KMS-11 (cell line): ENCODE measurements around the gene CHMP4A.

ENCODE experiments used
- H2AFZ ChIP-seq: fragments of 200-600 bp; sonication (generic); 2 replicates; pipeline ENCODE4 v1.6.1; 2016; ENCODE audit warnings: antibody characterized with exemption, mixed run types, low read depth
- H3K27ac ChIP-seq: fragments of 200-600 bp; sonication (generic); 2 replicates; pipeline ENCODE4 v1.6.1; 2016; ENCODE audit warnings: mild to moderate bottlenecking, mixed run types
- H3K27me3 ChIP-seq: fragments of 200-600 bp; sonication (generic); 2 replicates; pipeline ENCODE4 v1.6.1; 2017; ENCODE audit warnings: mild to moderate bottlenecking, low read depth, mixed run types, moderate library complexity; ENCODE audit not compliant: insufficient read depth
- H3K36me3 ChIP-seq: fragments of 200-600 bp; sonication (generic); 2 replicates; pipeline ENCODE4 v1.6.1; 2017; ENCODE audit warnings: mild to moderate bottlenecking, mixed run types; ENCODE audit not compliant: insufficient read depth
- H3K4me1 ChIP-seq: fragments of 200-600 bp; sonication (generic); 2 replicates; pipeline ENCODE4 v1.6.1; 2016; ENCODE audit warnings: mild to moderate bottlenecking, low read depth, mixed run types; ENCODE audit not compliant: poor library complexity, severe bottlenecking
- H3K4me2 ChIP-seq: fragments of 200-600 bp; sonication (generic); 2 replicates; pipeline ENCODE4 v1.7.0; 2016; ENCODE audit warnings: mild to moderate bottlenecking, mixed run types
- H3K4me3 ChIP-seq: fragments of 200-600 bp; sonication (generic); IDR thresholded peaks from 2 replicates; pipeline ENCODE4 v1.6.1; 2017; ENCODE audit warnings: low read depth, low read length, mixed read lengths; ENCODE audit not compliant: insufficient read depth
- H3K79me2 ChIP-seq: fragments of 200-600 bp; sonication (generic); 2 replicates; pipeline ENCODE4 v1.6.1; 2016; ENCODE audit warnings: low read depth, mixed run types; ENCODE audit not compliant: insufficient read depth
- H3K9ac ChIP-seq: fragments of 200-600 bp; sonication (generic); 2 replicates; pipeline ENCODE4 v1.6.1; 2016; ENCODE audit warnings: mild to moderate bottlenecking, mixed run types
- H4K20me1 ChIP-seq: fragments of 200-600 bp; sonication (generic); 2 replicates; pipeline ENCODE4 v1.6.1; 2016; ENCODE audit warnings: mild to moderate bottlenecking, mixed run types; ENCODE audit not compliant: insufficient read depth
- CTCF ChIP-seq: fragments of 200-600 bp; sonication (generic); conservative IDR thresholded peaks from 2 replicates; pipeline ENCODE4 v1.6.1; 2017; ENCODE audit warnings: low read depth, mild to moderate bottlenecking, antibody characterized with exemption, low read length, moderate library complexity, mixed read lengths

The CHMP4A gene

DNA sequence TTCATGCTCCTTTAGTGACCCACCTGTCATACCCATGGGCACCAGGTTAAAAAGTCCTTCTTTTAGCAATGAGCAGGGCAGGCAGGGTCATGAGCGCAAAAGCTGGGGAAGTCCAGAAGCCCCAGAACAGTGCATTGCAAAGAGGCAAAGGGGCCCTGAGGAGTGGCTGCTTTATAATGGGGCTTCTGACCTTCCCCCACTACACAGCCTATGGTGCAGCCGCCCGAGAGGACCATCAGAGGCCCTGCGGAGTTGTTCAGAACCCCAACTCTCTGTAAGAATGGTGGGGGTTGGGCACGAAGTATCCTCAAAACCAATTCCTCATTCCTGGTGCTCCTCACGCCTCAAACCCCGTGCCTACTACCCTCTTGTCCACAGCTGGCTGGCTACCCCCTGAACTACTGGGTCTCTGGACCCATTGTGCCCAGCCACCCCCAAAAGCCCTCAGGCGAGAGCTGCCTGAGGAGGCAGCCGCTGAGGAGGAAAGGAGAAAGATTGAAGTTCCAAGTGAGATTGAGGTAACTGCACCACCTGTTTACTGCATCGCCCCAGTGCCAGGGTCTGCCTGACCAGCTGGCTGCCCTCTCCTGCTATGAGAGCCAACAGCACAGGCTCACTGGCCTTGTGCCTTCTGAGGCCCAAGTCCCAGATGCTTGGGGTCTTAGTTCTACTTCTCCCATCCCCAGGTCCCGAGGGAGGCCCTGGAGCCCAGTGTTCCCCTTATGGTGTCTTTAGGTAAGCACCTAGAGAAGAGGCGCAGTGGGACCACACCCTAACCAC, 34.7 kb downstream of the CHMP4A start:
- H4K20me1 ChIP-seq = no peaks in the 10 kb centered on the region
- no peak overlapping the region for H3K4me2 ChIP-seq
- H3K79me2 ChIP-seq = no peaks in the 10 kb centered on the region
- H2AFZ ChIP-seq = no peak overlapping the region
- no peak for TF ChIP-seq CTCF
- H3K27me3 ChIP-seq = no peaks in the 10 kb centered on the region
- no peak overlapping the region for H3K4me3 ChIP-seq
- no peaks in the 10 kb centered on the region for H3K36me3 ChIP-seq
- no peak overlapping the region for H3K27ac ChIP-seq
- H3K4me1 ChIP-seq = no peaks in the 10 kb centered on the region
- no peak overlapping the region for H3K9ac ChIP-seq

GRCh38 chr14:24177891-24178290, 35.4 kb downstream of the CHMP4A start:
- H3K79me2 ChIP-seq = no peaks in the 10 kb centered on the region
- no peaks in the 10 kb centered on the region for H3K27me3 ChIP-seq
- H3K4me2 ChIP-seq = no peak overlapping the region
- no peak overlapping the region for H2AFZ ChIP-seq
- H3K4me3 ChIP-seq = no peak overlapping the region
- H3K9ac ChIP-seq = no peak overlapping the region
- H3K4me1 ChIP-seq = no peaks in the 10 kb centered on the region
- no peaks in the 10 kb centered on the region for H4K20me1 ChIP-seq
- no peak overlapping the region for H3K27ac ChIP-seq
- H3K36me3 ChIP-seq = no peaks in the 10 kb centered on the region
- no peak for TF ChIP-seq CTCF

DNA sequence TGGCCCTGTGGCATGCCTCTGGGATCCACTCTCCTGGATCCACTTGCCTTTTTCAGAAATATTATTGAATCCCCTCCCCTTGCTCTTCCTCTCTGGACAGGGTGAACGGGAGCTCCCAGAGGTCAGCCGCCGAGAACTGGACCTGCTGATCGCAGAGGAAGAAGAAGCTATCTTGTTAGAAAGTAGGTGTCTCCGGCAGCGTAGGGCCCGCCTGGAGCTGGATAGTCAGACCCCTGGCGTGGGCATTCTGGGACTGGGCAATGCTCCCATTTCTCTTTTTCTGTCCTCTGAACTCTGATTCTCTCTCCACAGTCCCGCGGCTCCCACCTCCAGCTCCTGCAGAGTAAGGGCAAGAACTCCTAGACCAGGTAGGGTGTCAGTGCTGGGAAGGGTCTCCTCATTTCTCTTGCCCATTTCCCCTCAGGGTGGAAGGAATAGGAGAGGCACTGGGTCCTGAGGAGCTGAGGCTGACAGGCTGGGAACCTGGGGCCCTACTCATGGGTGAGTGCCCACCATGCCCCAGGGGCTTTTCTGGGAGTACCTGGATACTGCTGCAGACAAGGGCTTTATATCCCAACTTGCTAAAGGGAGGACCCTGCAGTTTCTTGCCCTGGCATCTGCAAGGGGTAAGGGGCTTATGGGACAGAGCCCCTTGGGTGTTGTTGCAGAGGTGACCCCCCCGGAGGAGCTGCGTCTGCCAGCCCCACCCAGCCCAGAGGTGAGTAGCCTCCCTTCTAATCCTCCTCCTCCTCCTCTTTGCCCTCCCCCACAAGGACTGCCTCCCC, 36.1 kb downstream of the CHMP4A start:
- Histone ChIP-seq H3K4me1 (no peaks in the 10 kb centered on the region), H3K27me3 (no peaks in the 10 kb centered on the region), H2AFZ (no peak overlapping the region), H3K4me2 (no peak overlapping the region), H3K27ac (no peak overlapping the region), H4K20me1 (no peaks in the 10 kb centered on the region), H3K36me3 (no peaks in the 10 kb centered on the region), H3K79me2 (no peaks in the 10 kb centered on the region), H3K4me3 (no peak overlapping the region), H3K9ac (no peak overlapping the region)
- TF ChIP-seq CTCF = no peak

DNA sequence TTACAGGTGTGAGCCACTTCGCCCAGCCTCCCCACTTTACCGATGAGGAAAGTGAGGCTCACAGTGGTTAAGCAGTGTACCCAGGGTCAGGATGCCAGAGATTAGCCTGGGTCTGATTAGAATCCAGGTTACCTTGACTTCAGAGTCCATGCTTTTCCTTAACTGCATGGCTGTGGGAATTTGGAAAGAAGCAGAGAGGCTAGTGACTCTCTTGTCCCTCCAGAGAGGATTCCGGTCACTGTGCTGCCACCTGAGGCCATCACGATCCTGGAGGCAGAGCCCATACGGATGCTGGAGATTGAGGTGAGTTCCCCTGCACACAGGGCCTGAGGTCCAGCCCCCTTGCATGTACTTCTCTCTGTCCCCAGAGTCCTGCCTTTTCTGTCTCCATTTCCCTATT, 36.7 kb downstream of the CHMP4A start:
- H3K4me2 ChIP-seq = no peak overlapping the region
- no peaks in the 10 kb centered on the region for H3K27me3 ChIP-seq
- H4K20me1 ChIP-seq = no peaks in the 10 kb centered on the region
- no peak overlapping the region for H3K4me3 ChIP-seq
- H3K79me2 ChIP-seq = no peaks in the 10 kb centered on the region
- no peak overlapping the region for H3K27ac ChIP-seq
- no peaks in the 10 kb centered on the region for H3K36me3 ChIP-seq
- no peak for TF ChIP-seq CTCF
- no peak overlapping the region for H2AFZ ChIP-seq
- H3K9ac ChIP-seq = no peak overlapping the region
- H3K4me1 ChIP-seq = no peaks in the 10 kb centered on the region
